Stimulated activated CD8-positive, alpha-beta memory T cell treated with anti-CD3 and anti-CD28 coated beads, Interleukin-4, amount 100 ng/mL, for 1 hour (primary cell): ENCODE results near the gene PATJ.
"Not testable (repeated sequence)": the region's sequence is repeated elsewhere in the genome, so short reads cannot be mapped to it uniquely, and the experiment has no call there.

Experiments used
- DNase-seq, 2 donors: peaks; one replicate each; pipeline ENCODE4 v3.0.0-alpha.2; 2020; ENCODE audit warnings: low read depth in 2 of 2, low spot score in 1 of 2

The PATJ gene

GRCh38 chr1:62207187-62207586, 464.9 kb downstream of the PATJ start:
- no peak for DNase-seq

GRCh38 chr1:62208087-62208486, 465.8 kb downstream of the PATJ start:
- no peak for DNase-seq

- DNase-seq, result no peak
Observed at GRCh38 chr1:62208970-62209369, 466.7 kb downstream of the PATJ start.

DNA sequence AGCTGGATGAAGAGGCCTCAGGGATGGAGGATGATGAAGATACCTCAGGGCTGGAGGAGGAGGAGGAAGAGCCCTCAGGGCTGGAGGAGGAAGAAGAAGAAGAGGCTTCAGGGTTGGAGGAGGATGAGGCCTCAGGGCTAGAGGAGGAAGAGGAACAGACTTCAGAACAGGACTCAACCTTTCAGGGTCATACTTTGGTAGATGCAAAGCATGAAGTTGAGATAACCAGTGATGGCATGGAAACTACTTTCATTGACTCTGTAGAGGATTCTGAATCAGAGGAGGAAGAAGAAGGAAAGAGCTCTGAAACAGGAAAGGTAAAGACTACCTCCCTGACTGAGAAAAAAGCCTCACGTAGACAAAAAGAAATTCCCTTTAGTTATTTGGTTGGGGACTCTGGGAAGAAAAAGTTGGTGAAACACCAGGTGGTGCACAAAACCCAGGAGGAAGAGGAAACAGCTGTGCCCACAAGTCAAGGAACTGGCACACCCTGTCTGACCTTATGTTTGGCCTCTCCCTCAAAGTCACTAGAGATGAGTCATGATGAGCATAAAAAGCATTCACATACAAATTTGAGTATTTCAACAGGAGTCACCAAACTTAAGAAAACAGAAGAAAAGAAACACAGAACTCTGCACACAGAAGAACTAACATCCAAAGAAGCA, 467.8 kb downstream of the PATJ start:
- DNase-seq, result no peak

DNA sequence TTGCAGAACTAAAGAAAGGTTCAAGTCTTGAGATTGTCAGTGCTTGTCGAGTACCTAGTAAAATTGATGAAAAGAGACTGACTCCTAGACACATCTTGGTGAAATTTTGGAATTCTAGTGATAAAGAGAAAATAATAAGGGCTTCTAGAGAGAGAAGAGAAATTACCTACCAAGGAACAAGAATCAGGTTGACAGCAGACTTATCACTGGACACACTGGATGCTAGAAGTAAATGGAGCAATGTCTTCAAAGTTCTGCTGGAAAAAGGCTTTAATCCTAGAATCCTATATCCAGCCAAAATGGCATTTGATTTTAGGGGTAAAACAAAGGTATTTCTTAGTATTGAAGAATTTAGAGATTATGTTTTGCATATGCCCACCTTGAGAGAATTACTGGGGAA, 468.7 kb downstream of the PATJ start:
- DNase-seq, result no peak

DNA sequence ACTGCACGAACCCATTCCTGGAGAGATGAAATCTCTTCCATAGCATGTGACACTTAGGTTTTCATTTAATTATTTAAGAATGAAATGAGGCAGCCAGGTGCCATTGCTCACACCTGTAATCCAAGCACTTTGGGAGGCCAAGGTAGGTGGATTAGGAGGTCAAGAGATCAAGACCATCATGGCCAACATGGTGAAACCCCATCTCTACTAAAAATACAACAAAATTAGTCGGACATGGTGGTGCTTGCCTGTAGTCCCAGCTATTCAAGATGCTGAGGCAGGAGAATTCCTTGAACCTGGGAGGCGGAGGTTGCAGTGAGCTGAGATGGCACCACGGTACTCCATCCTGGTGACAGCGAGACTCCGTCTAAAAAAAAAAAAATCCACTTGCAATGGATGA, 470.1 kb downstream of the PATJ start:
- DNase-seq, result no peak

DNA sequence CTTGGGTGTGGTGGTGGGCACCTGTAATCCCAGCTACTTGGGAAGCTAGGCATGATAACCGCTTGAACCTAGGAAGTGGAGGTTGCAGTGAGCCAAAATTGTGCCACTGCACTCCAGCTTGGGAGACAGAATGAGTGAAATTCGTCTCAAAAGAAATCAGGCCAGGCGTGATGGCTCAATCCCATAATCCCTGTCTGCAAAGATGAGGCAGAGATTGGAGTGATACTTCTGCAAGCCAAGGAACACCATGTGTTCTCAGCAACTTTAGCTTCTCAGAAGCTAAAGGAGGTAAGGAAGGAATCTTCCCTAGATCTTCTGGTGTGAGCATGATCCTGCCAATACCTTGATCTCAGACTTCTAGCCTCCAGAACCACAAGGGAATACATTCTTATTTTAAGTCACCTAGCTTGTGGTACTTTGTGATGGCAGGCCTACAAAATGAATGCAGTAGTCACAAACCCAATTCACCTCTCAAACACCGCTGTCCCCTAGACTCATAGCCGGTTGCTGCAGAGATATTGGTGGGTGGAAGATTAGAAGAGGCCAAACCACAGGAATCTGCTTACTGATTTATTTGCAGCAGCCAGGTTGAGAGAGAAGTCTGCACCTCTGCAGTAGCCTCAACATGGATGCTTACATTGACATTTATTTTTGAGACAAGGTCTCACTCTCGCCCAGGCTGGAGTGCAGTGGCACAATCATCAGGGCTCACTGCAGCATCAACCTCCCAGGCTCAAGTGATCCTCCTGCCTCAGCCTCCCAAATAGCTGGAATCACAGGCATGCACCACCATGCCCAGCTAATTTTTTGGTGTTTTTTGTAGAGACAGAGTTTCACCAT, 471.0 kb downstream of the PATJ start:
- DNase-seq, result no peak

GRCh38 chr1:62218604-62219003, 476.3 kb downstream of the PATJ start:
- DNase-seq, result no peak

DNA sequence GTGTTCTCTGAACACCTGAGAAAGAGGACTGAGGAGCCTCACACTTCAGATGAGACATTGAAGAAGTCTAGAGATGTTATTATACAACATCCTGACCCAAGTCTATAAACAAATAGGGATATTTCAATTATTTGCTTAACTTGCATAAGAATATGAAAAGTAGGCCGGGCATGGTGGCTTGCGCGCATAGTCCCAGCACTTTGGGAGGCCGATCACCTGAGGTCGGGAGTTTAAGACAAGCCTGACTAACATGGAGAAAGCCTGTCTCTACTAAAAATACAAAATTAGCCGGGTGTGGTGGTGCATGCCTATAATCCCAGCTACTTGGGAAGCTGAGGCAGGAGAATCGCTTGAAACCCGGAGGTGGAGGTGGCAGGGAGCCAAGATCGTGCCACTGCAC, 478.2 kb downstream of the PATJ start:
- DNase-seq, result not testable (repeated sequence)

DNA sequence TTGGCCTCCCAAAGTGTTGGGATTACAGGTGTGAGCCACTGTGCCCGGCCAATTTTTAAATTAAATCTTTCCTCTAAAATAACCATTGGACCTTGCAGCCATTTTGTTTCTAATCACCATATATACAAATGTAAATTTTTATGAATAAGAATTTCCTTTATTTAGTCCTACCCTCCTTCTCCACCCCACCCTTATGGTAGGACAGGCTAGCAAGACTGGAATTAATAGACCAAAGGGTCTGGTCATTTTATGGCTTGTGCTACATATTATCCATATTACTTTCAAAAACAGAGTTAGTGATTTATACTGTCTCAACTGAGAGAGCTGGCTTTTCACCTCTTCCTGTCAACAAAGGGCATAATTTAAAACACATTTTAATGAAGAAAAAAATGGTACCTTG, 478.9 kb downstream of the PATJ start:
- no peak for DNase-seq

DNA sequence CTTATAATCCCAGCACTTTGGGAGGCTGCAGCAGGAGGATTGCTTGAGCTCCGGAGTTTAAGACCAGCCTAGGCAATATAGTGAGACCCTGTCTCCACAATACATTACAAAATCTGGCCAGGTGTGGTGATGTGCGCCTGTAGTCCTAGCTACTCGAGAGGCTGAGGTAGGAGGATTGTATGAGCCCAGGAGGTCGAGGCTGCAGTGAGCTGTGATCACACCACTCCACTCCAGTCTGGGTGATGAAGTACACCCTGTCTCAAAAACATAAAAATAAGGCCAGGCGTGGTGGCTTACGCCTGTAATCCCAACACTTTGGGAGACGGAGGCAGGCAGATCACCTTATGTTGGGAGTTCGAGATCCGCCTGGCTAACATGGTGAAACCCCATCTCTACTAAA, 480.0 kb downstream of the PATJ start:
- no peak for DNase-seq

GRCh38 chr1:62224182-62224581, 481.9 kb downstream of the PATJ start:
- DNase-seq, result no peak

DNA sequence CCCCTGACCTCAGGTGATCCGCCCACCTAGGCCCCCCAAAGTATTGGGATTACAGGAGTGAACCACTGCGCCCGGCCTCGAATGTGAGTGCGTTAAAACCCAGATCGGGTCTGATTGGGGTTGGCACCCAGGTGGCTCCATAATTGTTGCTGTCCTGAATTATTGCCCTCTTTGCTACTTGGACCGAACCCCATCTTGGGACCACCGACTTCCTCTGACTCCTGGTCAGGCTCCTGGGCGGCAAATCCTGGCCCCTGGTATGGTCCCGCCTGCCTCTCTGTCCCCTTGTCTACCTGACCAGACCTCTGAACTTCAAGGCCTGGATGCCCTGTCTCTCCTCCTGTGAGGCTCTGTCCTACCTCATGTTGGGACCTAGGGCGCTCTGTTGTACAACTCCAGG, 485.2 kb downstream of the PATJ start:
- no peak for DNase-seq
